Panc1 (cell line): ENCODE results near the gene ARMC2. TPM values are rescaled to one million over a fixed set of nuclear protein-coding genes. Genes with fewer than 3 reads are reported as not detected.

Experiments used
- ATAC-seq: fragments of 200-7000 bp; cut with Tn5 transposase; 2 replicates; pipeline ENCODE4 v1.9.1; 2020; ENCODE audit warnings: mild to moderate bottlenecking, moderate library complexity
- BruUV-seq: library from RNA; stranded (reverse); fragments of 400-500 nt; replicated peaks from 2 replicates; lab custom pipeline; 2021; lab: Mats Ljungman, UMichigan
- CTCF ChIA-PET: fragments of 300-600 bp; sonication (Branson Sonifier 250); formaldehyde crosslinking; loops from one replicate; lab custom pipeline; 2022; ENCODE audit warnings: antibody characterized with exemption; lab: Charles Lee
- POLR2A ChIA-PET: fragments of 300-600 bp; sonication (Branson Sonifier 250); formaldehyde crosslinking; loops from one replicate; lab custom pipeline; 2022; ENCODE audit warnings: antibody characterized with exemption; lab: Charles Lee
- DNase-seq: peaks from one replicate; pipeline ENCODE4 v3.0.0-alpha.2; 2010; ENCODE audit warnings: low read depth, low spot score
- H3K27ac ChIP-seq: 2 replicates; pipeline ENCODE4 v1.5.1; 2011; ENCODE audit warnings: mild to moderate bottlenecking, low read length, inconsistent platforms
- H3K27me3 ChIP-seq: fragments of 200-500 bp; sonication (Bioruptor generic); 2 replicates; pipeline ENCODE4 v1.6.0; 2014; ENCODE audit warnings: low read length, inconsistent platforms; ENCODE audit not compliant: control insufficient read depth, insufficient read depth
- H3K36me3 ChIP-seq: fragments of 200-500 bp; sonication (Bioruptor generic); 2 replicates; pipeline ENCODE4 v1.5.1; 2014; ENCODE audit warnings: inconsistent platforms, mild to moderate bottlenecking, low read length, moderate library complexity; ENCODE audit not compliant: control insufficient read depth, insufficient read depth
- H3K4me1 ChIP-seq: 2 replicates; pipeline ENCODE4 v1.5.1; 2011; ENCODE audit warnings: inconsistent platforms, mild to moderate bottlenecking, low read length, moderate library complexity; ENCODE audit not compliant: control insufficient read depth, insufficient read depth
- H3K4me3 ChIP-seq, 2 experiments: 2 replicates each; pipeline ENCODE4 v1.5.1; 2011 to 2012; ENCODE audit warnings: low read depth in 2 of 2, low read length in 2 of 2, mild to moderate bottlenecking in 2 of 2, inconsistent platforms in 1 of 2, moderate library complexity in 1 of 2
- H3K9me3 ChIP-seq: fragments of 200-500 bp; sonication (Bioruptor generic); 2 replicates; pipeline ENCODE4 v1.5.1; 2014; ENCODE audit warnings: low read depth, mild to moderate bottlenecking, inconsistent platforms, low read length, moderate library complexity; ENCODE audit not compliant: control insufficient read depth, insufficient read depth
- POLR2AphosphoS5 ChIP-seq: IDR thresholded peaks from 2 replicates; pipeline ENCODE4 v1.6.1; 2012; ENCODE audit warnings: mild to moderate bottlenecking, low read depth, low read length, moderate library complexity
- REST ChIP-seq, 2 experiments: IDR thresholded peaks; 2 replicates each; pipeline ENCODE4 v1.6.1; 2011 to 2012; ENCODE audit warnings: low read depth in 2 of 2, control low read depth in 1 of 2, low read length in 1 of 2, mild to moderate bottlenecking in 1 of 2, moderate library complexity in 1 of 2; ENCODE audit not compliant: insufficient read depth in 1 of 2
- SIN3A ChIP-seq: IDR thresholded peaks from 2 replicates; pipeline ENCODE4 v1.6.1; 2012; ENCODE audit warnings: low read depth, mild to moderate bottlenecking, low read length, moderate library complexity, borderline replicate concordance; ENCODE audit not compliant: insufficient read depth
- TCF7L2 ChIP-seq: IDR thresholded peaks from 2 replicates; pipeline ENCODE4 v1.6.1; 2011; ENCODE audit warnings: mild to moderate bottlenecking, low read depth, low read length, inconsistent platforms
- in situ Hi-C: cut with HindIII; loops from 2 replicates; pipeline ENCODE4 v1.10.0; 2016; ENCODE audit warnings: low sequenced_read_pairs, low pct_unique_long_range_greater_than_20kb
- intact Hi-C: fragments of 100-400 bp; cut with micrococcal nuclease; formaldehyde crosslinking; loops from one replicate; pipeline ENCODE4 v1.10.0; 2022; ENCODE audit not compliant: unreplicated experiment
- total RNA-seq: library from RNA; stranded (reverse); gene quantifications from one replicate; pipeline ENCODE4 v1.2.1, GENCODE V29; 2021; ENCODE audit not compliant: unreplicated experiment
- TF ChIP-seq, protein P1 (sequence below): fragments of 450-650 bp; IDR thresholded peaks from 2 replicates; pipeline ENCODE4 v1.5.1; 2017; ENCODE audit warnings: mild to moderate bottlenecking

ARMC2 gene
- total RNA-seq, 1 experiment from 2014 or later = 9.3 TPM

GRCh38 chr6:108921547-108922361 lies 73.5 kb downstream of the ARMC2 start:
- POLR2A ChIA-PET = no interaction called here
- no peaks in the 10 kb centered on the region for H3K4me1 ChIP-seq
- intact Hi-C loops (no loop called here), in situ Hi-C loops (no loop called here)
- no peak overlapping the region for H3K27ac ChIP-seq
- no peaks in the 10 kb centered on the region for H3K36me3 ChIP-seq
- DNase-seq (no peak), ATAC-seq (no peak)
- BruUV-seq = no TSS peak
- peaks cover 9% of the 10 kb centered on the region; the same call in 1 of the 2 replicates for H3K27me3 ChIP-seq
- TF ChIP-seq POLR2AphosphoS5 = no peak
- TF ChIP-seq, protein P1, sequence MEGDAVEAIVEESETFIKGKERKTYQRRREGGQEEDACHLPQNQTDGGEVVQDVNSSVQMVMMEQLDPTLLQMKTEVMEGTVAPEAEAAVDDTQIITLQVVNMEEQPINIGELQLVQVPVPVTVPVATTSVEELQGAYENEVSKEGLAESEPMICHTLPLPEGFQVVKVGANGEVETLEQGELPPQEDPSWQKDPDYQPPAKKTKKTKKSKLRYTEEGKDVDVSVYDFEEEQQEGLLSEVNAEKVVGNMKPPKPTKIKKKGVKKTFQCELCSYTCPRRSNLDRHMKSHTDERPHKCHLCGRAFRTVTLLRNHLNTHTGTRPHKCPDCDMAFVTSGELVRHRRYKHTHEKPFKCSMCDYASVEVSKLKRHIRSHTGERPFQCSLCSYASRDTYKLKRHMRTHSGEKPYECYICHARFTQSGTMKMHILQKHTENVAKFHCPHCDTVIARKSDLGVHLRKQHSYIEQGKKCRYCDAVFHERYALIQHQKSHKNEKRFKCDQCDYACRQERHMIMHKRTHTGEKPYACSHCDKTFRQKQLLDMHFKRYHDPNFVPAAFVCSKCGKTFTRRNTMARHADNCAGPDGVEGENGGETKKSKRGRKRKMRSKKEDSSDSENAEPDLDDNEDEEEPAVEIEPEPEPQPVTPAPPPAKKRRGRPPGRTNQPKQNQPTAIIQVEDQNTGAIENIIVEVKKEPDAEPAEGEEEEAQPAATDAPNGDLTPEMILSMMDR = no peak
- TF ChIP-seq SIN3A = no peak
- no peak for TF ChIP-seq TCF7L2
- TF ChIP-seq REST (IDR thresholded peaks at IDR 0.05; ENCODE audit: insufficient read depth in 1 of 2, low read depth in 2 of 2, low read length in 1 of 2) = no peak
- H3K4me3 ChIP-seq = no peak overlapping the region
- CTCF ChIA-PET = interaction anchor here (1.2 kb wide), 1 partner anchor 29 kb away, joined by 3 read pairs; no protein-coding TSS in a partner anchor
- H3K9me3 ChIP-seq = no peaks in the 10 kb centered on the region

GRCh38 chr6:108922499-108922898 lies 74.3 kb downstream of the ARMC2 start:
- no peak for TF ChIP-seq SIN3A
- TF ChIP-seq REST (IDR thresholded peaks at IDR 0.05; ENCODE audit: insufficient read depth in 1 of 2, low read depth in 2 of 2, low read length in 1 of 2) = no peak
- TF ChIP-seq TCF7L2 = no peak
- TF ChIP-seq, protein P1 = no peak
- no peak for TF ChIP-seq POLR2AphosphoS5
- in situ Hi-C loops = no loop called here
- Histone ChIP-seq H3K27me3 (peaks cover 14% of the 10 kb centered on the region; the same call in 1 of the 2 replicates), H3K36me3 (no peaks in the 10 kb centered on the region), H3K9me3 (no peaks in the 10 kb centered on the region), H3K27ac (no peak overlapping the region), H3K4me3 (no peak overlapping the region), H3K4me1 (no peaks in the 10 kb centered on the region)
- ChIA-PET CTCF (no interaction called here), POLR2A (no interaction called here)
- ATAC-seq = no peak
- no peak for DNase-seq
- no TSS peak for BruUV-seq
- intact Hi-C loops = no loop called here
